GM23338 (cell line): ENCODE data around the gene NUDT5.

ENCODE experiments used
- CREB1 ChIP-seq: fragments of 250-450 bp; sonication (Bioruptor Pico); IDR thresholded peaks from 2 replicates; pipeline ENCODE4 v1.5.0; 2020; ENCODE audit warnings: low read depth, mild to moderate bottlenecking, moderate library complexity
- CTCF ChIP-seq, 2 experiments: fragments of 200-600 bp in 1 of 2; sonication (generic) in 1 of 2; conservative IDR thresholded peaks; 2 replicates each; pipeline versions ENCODE4 v1.5.1 to v1.6.1; 2016 to 2017; ENCODE audit warnings: antibody characterized with exemption in 2 of 2, low read depth in 2 of 2, mild to moderate bottlenecking in 2 of 2, moderate library complexity in 1 of 2
- EZH2 ChIP-seq: fragments of 200-600 bp; sonication (generic); IDR thresholded peaks from one replicate; pipeline ENCODE4 v1.8.0; 2017; ENCODE audit warnings: antibody characterized with exemption, mild to moderate bottlenecking, low read depth; ENCODE audit not compliant: unreplicated experiment
- EZH2phosphoT487 ChIP-seq: fragments of 200-600 bp; sonication (generic); IDR thresholded peaks from one replicate; pipeline ENCODE4 v1.8.1; 2018; ENCODE audit warnings: antibody characterized with exemption; ENCODE audit not compliant: unreplicated experiment
- JUNB ChIP-seq: IDR thresholded peaks from one replicate; pipeline ENCODE4 v1.6.1; 2016; ENCODE audit warnings: antibody characterized with exemption; ENCODE audit not compliant: unreplicated experiment
- NANOG ChIP-seq: IDR thresholded peaks from 2 replicates; pipeline ENCODE4 v1.6.1; 2016; ENCODE audit warnings: antibody characterized with exemption, borderline replicate concordance
- POLR2AphosphoS5 ChIP-seq: IDR thresholded peaks from 2 replicates; pipeline ENCODE4 v1.6.1; 2016; ENCODE audit warnings: antibody characterized with exemption, low read depth
- ZNF331 ChIP-seq: fragments of 250-450 bp; sonication (Bioruptor Pico); IDR thresholded peaks from 2 replicates; pipeline ENCODE4 v1.5.0; 2020; ENCODE audit warnings: low read depth, mild to moderate bottlenecking, moderate library complexity
- ZNF462 ChIP-seq: fragments of 250-450 bp; sonication (Bioruptor Pico); IDR thresholded peaks from 2 replicates; pipeline ENCODE4 v1.5.0; 2020; ENCODE audit warnings: mild to moderate bottlenecking, moderate library complexity
- TF ChIP-seq, protein P1 (sequence below): IDR thresholded peaks from one replicate; pipeline ENCODE4 v1.6.1; 2018; ENCODE audit warnings: antibody characterized with exemption; ENCODE audit not compliant: unreplicated experiment

DNA sequence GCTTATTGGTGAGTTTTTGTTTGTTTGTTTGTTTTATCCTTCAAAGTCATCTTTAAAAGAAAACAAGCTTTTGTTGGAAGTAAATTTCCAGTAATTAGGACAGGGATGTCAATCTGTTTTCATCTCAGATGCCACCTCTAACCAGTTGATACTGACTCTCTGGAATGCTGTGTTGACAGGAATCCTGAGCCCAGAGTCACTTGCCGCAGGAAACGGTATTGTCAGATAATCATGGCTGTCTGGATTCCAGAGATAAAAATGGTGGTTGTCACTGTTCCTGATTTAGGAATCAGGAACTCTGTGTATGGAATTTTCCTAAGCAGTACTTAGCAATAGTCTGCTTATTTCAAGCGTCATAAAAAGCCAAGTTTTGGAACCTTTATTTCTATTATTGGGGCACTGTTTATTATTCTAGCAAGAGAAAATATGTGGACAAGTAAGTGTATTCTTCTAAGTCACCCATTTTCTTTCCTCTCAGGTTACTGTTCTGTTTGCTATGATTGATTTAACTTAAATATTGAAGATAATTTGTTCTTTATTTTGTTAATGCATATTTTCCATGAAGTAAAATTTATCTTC lies 39.5 kb upstream of the NUDT5 start:
- TF ChIP-seq CTCF (conservative IDR thresholded peaks at IDR 0.05; ENCODE audit: low read depth in 2 of 2) (no peak), EZH2phosphoT487 (peak; percentile 58), POLR2AphosphoS5 (no peak), CREB1 (no peak), ZNF331 (CRISPR knock-in tag) (no peak), EZH2 (no peak), JUNB (no peak), ZNF462 (CRISPR knock-in tag) (no peak), NANOG (no peak)
- TF ChIP-seq, protein P1, sequence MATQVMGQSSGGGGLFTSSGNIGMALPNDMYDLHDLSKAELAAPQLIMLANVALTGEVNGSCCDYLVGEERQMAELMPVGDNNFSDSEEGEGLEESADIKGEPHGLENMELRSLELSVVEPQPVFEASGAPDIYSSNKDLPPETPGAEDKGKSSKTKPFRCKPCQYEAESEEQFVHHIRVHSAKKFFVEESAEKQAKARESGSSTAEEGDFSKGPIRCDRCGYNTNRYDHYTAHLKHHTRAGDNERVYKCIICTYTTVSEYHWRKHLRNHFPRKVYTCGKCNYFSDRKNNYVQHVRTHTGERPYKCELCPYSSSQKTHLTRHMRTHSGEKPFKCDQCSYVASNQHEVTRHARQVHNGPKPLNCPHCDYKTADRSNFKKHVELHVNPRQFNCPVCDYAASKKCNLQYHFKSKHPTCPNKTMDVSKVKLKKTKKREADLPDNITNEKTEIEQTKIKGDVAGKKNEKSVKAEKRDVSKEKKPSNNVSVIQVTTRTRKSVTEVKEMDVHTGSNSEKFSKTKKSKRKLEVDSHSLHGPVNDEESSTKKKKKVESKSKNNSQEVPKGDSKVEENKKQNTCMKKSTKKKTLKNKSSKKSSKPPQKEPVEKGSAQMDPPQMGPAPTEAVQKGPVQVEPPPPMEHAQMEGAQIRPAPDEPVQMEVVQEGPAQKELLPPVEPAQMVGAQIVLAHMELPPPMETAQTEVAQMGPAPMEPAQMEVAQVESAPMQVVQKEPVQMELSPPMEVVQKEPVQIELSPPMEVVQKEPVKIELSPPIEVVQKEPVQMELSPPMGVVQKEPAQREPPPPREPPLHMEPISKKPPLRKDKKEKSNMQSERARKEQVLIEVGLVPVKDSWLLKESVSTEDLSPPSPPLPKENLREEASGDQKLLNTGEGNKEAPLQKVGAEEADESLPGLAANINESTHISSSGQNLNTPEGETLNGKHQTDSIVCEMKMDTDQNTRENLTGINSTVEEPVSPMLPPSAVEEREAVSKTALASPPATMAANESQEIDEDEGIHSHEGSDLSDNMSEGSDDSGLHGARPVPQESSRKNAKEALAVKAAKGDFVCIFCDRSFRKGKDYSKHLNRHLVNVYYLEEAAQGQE: no peak
